GM18502 (cell line): ENCODE results near the gene SATB2.

Experiments used
- ATAC-seq: cut with Tn5 transposase; IDR thresholded peaks from one replicate; pipeline ENCODE4 v1.9.1; 2021; ENCODE audit warnings: mild to moderate bottlenecking; ENCODE audit not compliant: unreplicated experiment, poor library complexity

Gene SATB2

GRCh38 chr2:199455210-199455544 lies 2.6 kb downstream of the SATB2 start:
- ATAC-seq: no peak

DNA sequence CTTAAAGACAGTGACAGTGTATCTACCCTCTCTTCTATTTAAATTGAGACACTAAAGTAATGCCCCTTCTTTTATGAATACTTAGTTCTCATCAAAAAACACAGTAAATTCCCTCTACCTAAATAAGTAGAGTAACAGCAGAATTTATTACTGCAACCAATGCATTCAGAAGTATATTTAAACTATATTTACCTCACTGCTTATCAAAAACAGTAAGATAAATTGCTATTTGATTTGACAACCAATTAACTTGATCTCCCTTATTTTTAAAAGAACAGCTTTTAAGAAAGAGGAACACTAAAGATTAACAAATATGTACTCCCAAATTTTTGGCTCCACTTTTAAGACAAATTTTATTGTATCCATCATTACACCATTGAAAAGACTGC lies 4.8 kb downstream of the SATB2 start:
- no peak for ATAC-seq

DNA sequence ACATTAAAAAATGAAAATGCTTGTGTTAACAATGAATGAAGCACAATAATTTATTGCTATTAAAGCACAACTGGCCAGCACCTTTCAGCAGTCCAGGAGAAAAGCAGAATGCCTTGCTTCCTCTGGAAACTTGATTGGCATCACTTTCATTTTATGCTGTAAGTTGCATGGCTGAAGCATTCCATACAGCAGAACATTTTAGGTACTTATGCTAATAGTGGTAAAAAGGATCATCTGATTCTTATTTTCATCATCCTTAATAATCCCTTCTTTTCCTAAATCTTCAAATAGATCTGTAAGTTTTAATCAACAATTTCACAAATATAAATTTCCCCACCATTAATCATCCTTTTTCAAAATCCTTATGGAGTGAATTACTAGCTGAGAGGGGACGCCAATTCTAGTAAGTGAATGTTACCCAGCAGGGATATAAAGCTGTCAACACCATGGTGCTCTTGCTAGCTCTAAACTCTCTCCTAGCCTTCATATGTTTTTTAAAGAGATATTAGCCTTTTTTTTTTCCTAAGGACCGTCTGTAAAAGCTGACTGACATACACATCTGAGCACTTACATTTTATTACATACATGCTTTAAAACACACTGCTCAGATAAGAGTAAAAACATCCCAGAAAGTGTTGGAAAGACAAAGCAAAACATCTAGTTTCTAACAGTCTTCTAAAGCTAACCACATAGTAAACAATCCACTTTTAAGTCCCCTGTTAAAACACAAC lies 5.3 kb downstream of the SATB2 start:
- ATAC-seq: no peak

DNA sequence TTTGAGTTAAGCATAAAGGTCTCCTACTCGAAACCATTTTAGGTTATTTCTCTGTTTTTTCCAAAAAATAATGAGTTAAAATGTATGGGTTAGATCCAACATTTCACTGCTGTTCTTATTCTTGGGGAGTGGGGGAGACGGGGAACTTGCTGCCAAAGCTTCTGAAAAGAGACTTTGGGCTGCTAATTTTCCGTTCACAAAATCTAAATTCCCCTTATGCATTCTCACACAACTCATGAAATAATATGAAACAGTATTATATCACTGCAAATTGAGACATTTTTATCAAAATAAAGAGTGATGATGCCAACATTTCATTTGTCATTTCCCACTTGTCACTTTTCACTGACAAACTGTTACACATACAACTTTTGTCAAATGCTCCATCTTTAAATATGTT lies 7.8 kb downstream of the SATB2 start:
- no peak for ATAC-seq

GRCh38 chr2:199449455-199449854 lies 8.3 kb downstream of the SATB2 start:
- no peak for ATAC-seq

DNA sequence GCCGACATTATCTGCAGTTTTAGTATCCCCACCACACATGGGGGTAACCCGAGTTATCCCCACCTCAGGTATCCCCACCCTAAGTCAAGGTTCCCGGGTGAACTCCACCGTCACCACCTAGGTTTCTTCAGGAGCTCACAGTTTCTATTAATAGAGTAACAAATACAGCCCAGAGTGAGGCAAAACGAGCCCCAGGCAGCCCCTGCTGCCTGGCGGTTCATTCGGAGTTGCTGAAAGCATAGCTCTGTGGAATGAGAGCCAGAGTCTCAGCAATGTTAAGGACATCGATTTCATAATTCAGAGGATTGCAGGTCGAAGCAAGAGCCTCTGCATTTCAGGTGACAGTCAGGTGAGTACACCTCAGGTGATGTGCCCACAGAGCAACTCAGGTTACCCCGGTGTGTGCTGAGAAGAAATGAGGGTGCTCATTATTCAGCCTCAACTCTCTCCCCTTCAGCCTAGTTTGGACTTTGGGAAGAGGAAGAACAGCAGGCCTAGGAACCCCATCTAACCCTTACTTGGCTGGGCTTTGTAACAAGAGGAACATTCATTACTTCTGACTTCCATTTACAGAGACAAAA lies 10.7 kb downstream of the SATB2 start:
- ATAC-seq: no peak

- ATAC-seq: no peak
Measured at GRCh38 chr2:199444749-199445148, 13.0 kb downstream of the SATB2 start.

DNA sequence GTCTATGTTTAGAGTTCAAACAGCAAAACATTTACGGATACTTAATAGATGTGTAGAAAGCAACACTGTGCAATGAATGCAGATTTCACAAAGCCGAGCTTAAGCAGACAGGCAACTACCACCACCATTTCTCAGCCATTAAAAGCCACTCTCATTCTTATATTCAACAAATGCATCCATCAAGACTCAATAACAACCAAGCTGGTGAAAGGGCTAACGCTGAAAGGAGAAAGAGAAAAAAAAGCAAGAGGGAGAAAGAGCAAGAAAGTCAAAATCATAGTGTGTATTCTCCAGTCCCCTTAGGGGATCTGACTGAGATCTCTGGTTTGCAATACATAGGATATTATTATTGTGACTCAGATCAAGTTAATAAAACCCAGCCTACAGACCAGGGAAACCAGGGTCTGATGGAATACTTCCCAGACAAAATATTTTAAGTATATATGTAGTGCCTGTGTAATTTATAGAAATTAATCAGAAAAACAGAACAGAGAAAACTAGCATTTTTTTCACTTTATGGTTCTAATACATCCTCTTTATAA lies 14.1 kb downstream of the SATB2 start:
- no peak for ATAC-seq

GRCh38 chr2:199442173-199442572 lies 15.6 kb downstream of the SATB2 start:
- ATAC-seq: no peak

GRCh38 chr2:199441759-199442158 lies 16.0 kb downstream of the SATB2 start:
- ATAC-seq: no peak

- ATAC-seq: no peak
Measured at GRCh38 chr2:199440118-199440517, 17.6 kb downstream of the SATB2 start.

GRCh38 chr2:199439542-199439941 lies 18.2 kb downstream of the SATB2 start:
- ATAC-seq: no peak

- ATAC-seq: no peak
Measured at GRCh38 chr2:199439066-199439465, 18.7 kb downstream of the SATB2 start.

GRCh38 chr2:199434555-199434954 lies 23.2 kb downstream of the SATB2 start:
- no peak for ATAC-seq

DNA sequence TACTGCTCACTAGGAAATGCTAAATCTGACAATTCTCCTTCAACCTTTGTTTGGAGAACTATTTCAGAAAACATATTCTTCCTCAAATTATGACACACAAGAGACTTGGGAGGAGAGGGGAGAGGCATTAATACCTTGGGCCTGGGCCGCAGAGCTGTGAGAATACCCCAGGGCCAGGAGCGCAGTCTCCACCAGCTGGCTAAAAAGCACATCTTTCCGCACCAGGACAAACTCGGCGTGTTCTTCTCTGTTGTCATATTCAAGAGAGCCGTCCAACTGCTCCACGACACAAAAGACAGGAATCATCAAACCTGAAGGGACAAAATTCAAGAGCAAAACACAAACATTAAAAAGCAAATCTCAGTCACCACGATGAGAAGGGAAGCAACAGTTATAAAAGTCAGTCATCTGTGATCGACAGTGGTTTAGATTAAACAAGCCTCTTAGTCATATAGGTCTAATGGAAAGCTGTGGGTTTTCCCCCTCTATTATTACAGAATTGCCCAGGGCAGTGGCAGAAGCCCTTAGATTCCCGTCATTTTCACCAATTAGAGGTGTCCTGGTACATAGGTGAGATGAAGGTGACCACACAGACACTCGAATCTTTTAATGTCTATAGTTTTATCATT lies 24.4 kb downstream of the SATB2 start:
- no peak for ATAC-seq

DNA sequence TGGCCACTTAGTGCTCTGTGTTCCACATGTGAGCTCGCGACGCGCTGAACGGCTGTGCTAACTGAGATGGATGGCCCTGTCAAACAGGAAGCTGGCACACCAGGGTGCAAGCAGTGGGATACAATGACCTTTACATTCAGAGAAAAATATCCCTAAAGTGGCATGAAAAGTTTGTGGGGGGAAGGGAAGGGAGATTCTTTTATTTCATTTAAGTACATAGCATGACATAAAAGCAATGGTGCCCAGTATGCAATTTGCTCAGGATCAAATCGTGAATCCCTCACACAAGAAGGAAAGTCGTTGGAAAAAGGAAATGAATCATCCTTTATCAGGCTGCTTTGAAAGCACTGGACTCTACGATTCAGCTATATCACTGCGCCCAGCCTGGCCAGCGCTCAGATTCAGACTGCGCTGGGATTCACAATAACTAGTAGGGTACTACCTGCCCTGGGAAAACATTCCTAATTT lies 26.0 kb downstream of the SATB2 start:
- ATAC-seq: no peak

GRCh38 chr2:199430214-199430613 lies 27.5 kb downstream of the SATB2 start:
- ATAC-seq: no peak

GRCh38 chr2:199428291-199428690 lies 29.4 kb downstream of the SATB2 start:
- ATAC-seq: no peak

DNA sequence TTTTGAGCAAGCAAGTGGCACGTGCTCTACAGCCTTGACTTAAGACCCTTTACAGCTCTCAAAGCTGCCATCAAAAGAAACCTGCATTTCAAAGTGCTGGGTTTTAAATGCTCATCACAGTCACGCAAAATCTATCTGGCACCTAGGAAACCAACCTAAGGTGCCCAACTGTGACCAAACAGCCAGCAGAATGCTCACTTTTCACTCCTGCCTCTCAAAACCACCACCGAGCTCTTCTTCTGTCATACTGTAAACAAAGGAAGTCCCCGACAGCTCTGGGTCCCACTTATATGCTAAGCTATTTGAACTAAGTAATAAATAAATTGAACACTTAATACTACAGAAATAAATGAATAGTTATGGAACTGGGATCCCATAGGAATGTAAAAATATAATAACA lies 33.6 kb downstream of the SATB2 start:
- no peak for ATAC-seq

GRCh38 chr2:199419428-199419827 lies 38.3 kb downstream of the SATB2 start:
- ATAC-seq: no peak

DNA sequence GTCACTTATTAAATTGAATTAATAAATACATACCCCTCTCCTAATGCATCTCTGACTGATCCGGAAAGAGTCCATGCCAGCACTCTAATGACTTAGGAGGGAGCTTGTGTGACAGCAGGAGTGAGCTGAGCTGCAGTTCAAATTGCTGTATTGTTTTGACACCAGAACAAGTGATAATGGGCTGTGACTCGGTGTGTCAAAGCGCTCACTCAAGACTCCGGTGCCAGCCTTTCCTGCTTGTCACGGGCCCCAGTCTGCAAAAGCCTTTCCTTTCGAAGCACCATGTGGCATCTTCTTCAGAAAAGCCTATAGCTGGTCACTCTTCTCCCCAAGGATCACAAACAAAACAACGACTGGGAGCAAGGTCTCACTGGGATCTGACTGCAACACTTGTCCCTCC lies 43.3 kb downstream of the SATB2 start:
- ATAC-seq: no peak

DNA sequence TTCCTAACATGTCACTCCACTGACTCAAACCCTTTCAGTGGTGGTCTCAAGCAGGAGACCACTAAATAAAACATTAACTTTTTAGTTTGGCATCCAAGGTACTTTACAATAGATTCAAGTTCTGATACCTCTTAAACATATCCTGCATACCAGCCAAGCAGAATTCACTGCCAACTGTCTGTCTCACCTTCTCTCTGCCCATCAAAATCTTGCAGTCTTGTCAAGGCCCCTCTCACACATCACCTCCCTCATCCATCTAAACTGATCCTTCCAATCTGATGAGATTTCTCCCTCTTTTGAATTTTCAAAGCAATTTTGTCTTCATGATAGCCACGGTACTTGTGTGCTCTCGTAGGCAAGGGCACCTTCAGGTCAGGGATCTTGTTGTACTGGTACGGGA lies 43.7 kb downstream of the SATB2 start:
- ATAC-seq: no peak
